SK-N-SH (cell line): ENCODE results near the gene OTOG. TPM values are rescaled to one million over a fixed set of nuclear protein-coding genes. Genes with fewer than 3 reads are reported as not detected.

ENCODE experiments used
- CTCF ChIA-PET: fragments of 300-600, 350-600 bp; formaldehyde crosslinking; extraction: SDS; loops from one replicate; lab custom pipeline; 2021; lab: Yijun Ruan, JAX
- POLR2A ChIA-PET: fragments of 350-600 bp; sonication (Branson Sonifier 250); formaldehyde crosslinking; extraction: SDS; loops from one replicate; lab custom pipeline; 2020; ENCODE audit warnings: antibody characterized with exemption, inconsistent platforms; lab: Yijun Ruan, JAX
- DNase-seq: peaks from one replicate; pipeline ENCODE4 v3.0.0; 2012
- H2AFZ ChIP-seq: fragments of 200-600 bp; sonication (generic); 2 replicates; pipeline ENCODE4 v1.8.1; 2016; ENCODE audit warnings: antibody characterized with exemption, mild to moderate bottlenecking, low read depth
- H3F3A ChIP-seq: fragments of 200-600 bp; sonication (generic); replicated peaks from 2 replicates; pipeline ENCODE3; 2016; ENCODE audit warnings: antibody characterized with exemption, mild to moderate bottlenecking; ENCODE audit not compliant: insufficient read depth
- H3K27ac ChIP-seq, 2 experiments: fragments of 200-500 bp in 1 of 2; fragments of 200-600 bp in 1 of 2; sonication (Bioruptor generic) in 1 of 2; sonication (generic), shearing (Covaris generic) in 1 of 2; 2 replicates each; pipeline versions ENCODE4 v1.5.1 to v1.6.1; 2014 to 2016; ENCODE audit warnings: low read depth in 2 of 2, inconsistent platforms in 1 of 2, low read length in 1 of 2, mild to moderate bottlenecking in 1 of 2, mixed read lengths in 1 of 2
- H3K27me3 ChIP-seq: fragments of 200-600 bp; sonication (generic), shearing (Covaris generic); 2 replicates; pipeline ENCODE4 v1.6.1; 2016; ENCODE audit warnings: mixed run types; ENCODE audit not compliant: insufficient read depth
- H3K36me3 ChIP-seq, 2 experiments: fragments of 200-500 bp in 1 of 2; fragments of 200-600 bp in 1 of 2; sonication (Bioruptor generic) in 1 of 2; sonication (generic) in 1 of 2; replicated peaks in 1 of 2; 2 replicates each; pipeline versions ENCODE3 to v1.5.1; 2014 to 2016; ENCODE audit warnings: low read length in 1 of 2, mild to moderate bottlenecking in 1 of 2; ENCODE audit not compliant: insufficient read depth in 2 of 2, control insufficient read depth in 1 of 2
- H3K4me1 ChIP-seq, 2 experiments: fragments of 200-500 bp in 1 of 2; fragments of 200-600 bp in 1 of 2; sonication (Bioruptor generic) in 1 of 2; sonication (generic), shearing (Covaris generic) in 1 of 2; 2 replicates each; pipeline versions ENCODE4 v1.5.1 to v1.6.1; 2014 to 2016; ENCODE audit warnings: low read depth in 1 of 2, low read length in 1 of 2, mixed run types in 1 of 2; ENCODE audit not compliant: insufficient read depth in 2 of 2, control insufficient read depth in 1 of 2
- H3K4me2 ChIP-seq: fragments of 200-600 bp; sonication (generic), shearing (Covaris generic); 2 replicates; pipeline ENCODE4 v1.6.1; 2017; ENCODE audit warnings: mixed run types
- H3K4me3 ChIP-seq, 2 experiments: fragments of 200-500 bp in 1 of 2; fragments of 200-600 bp in 1 of 2; sonication (Bioruptor generic) in 1 of 2; sonication (generic), shearing (Covaris generic) in 1 of 2; 2 replicates each; pipeline versions ENCODE4 v1.5.1 to v1.8.1; 2014 to 2016; ENCODE audit warnings: low read depth in 2 of 2, inconsistent platforms in 1 of 2, low read length in 1 of 2, mild to moderate bottlenecking in 1 of 2, mixed read lengths in 1 of 2, moderate library complexity in 1 of 2
- H3K79me2 ChIP-seq: fragments of 200-600 bp; sonication (generic); 2 replicates; pipeline ENCODE4 v1.8.1; 2017; ENCODE audit warnings: mild to moderate bottlenecking; ENCODE audit not compliant: insufficient read depth
- H3K9ac ChIP-seq: fragments of 200-600 bp; sonication (generic); 2 replicates; pipeline ENCODE4 v1.6.1; 2017; ENCODE audit warnings: mixed run types
- H3K9me2 ChIP-seq: fragments of 200-600 bp; sonication (generic); 2 replicates; pipeline ENCODE4 v1.6.1; 2017; ENCODE audit warnings: mixed run types
- H3K9me3 ChIP-seq: fragments of 200-600 bp; sonication (generic); 2 replicates; pipeline ENCODE4 v1.6.1; 2017; ENCODE audit warnings: mixed run types, mild to moderate bottlenecking, moderate library complexity
- H4K20me1 ChIP-seq: fragments of 200-600 bp; sonication (generic); 2 replicates; pipeline ENCODE4 v1.6.1; 2017; ENCODE audit warnings: mild to moderate bottlenecking, mixed run types; ENCODE audit not compliant: insufficient read depth
- ELF1 ChIP-seq: IDR thresholded peaks from 2 replicates; pipeline ENCODE4 v1.4.0; 2012
- EZH2phosphoT487 ChIP-seq: fragments of 200-600 bp; sonication (generic); IDR thresholded peaks from 2 replicates; pipeline ENCODE4 v1.6.1; 2017; ENCODE audit warnings: low read depth, mixed run types, mild to moderate bottlenecking, antibody characterized with exemption, moderate library complexity, borderline replicate concordance
- FOSL2 ChIP-seq: IDR thresholded peaks from 2 replicates; pipeline ENCODE4 v1.4.0; 2012; ENCODE audit warnings: low read depth, mild to moderate bottlenecking, moderate library complexity, borderline replicate concordance
- FOXM1 ChIP-seq: IDR thresholded peaks from 2 replicates; pipeline ENCODE4 v1.4.0; 2012; ENCODE audit warnings: low read depth, mild to moderate bottlenecking
- MAX ChIP-seq: IDR thresholded peaks from 2 replicates; pipeline ENCODE4 v1.4.0; 2012; ENCODE audit warnings: low read depth
- MEF2A ChIP-seq: IDR thresholded peaks from 2 replicates; pipeline ENCODE4 v1.4.0; 2012; ENCODE audit warnings: low read depth, borderline replicate concordance
- NFIC ChIP-seq: IDR thresholded peaks from 2 replicates; pipeline ENCODE4 v1.4.0; 2012; ENCODE audit warnings: borderline replicate concordance
- PBX3 ChIP-seq: IDR thresholded peaks from 2 replicates; pipeline ENCODE4; 2012
- RFX5 ChIP-seq: IDR thresholded peaks from 2 replicates; pipeline ENCODE4 v1.6.1; 2012; ENCODE audit warnings: mild to moderate bottlenecking, improper control_type of control experiment, low read length
- RXRA ChIP-seq: IDR thresholded peaks from 2 replicates; pipeline ENCODE4 v1.4.0; 2012; ENCODE audit warnings: low read depth, mild to moderate bottlenecking, borderline replicate concordance
- SMC3 ChIP-seq: IDR thresholded peaks from 2 replicates; pipeline ENCODE4 v1.6.1; 2012; ENCODE audit warnings: low read depth, low read length, improper control_type of control experiment
- TCF12 ChIP-seq: IDR thresholded peaks from 2 replicates; pipeline ENCODE4 v1.4.0; 2012
- TEAD4 ChIP-seq: IDR thresholded peaks from 2 replicates; pipeline ENCODE4 v1.4.0; 2012; ENCODE audit warnings: mild to moderate bottlenecking, borderline replicate concordance; ENCODE audit not compliant: insufficient read depth
- USF2 ChIP-seq: fragments of 150-350 bp; IDR thresholded peaks from 2 replicates; pipeline ENCODE4 v1.6.1; 2017; ENCODE audit warnings: antibody characterized with exemption, low read length, low read depth, borderline replicate concordance
- WGBS: methylation state at CpG from one replicate; pipeline ENCODE4 v1.1.6; 2017; ENCODE audit warnings: low lambda C conversion rate; 5-methylcytosine and 5-hydroxymethylcytosine counted together
- polyA plus RNA-seq, 3 experiments: library from polyadenylated mRNA; depleted of rRNA; stranded (reverse); fragments of >200 nt; gene quantifications; 2 replicates each; pipeline ENCODE4 v1.2.3, GENCODE V29; 2012
- TF ChIP-seq, protein P1 (sequence below): IDR thresholded peaks from 2 replicates; pipeline ENCODE4 v1.6.1; 2012; ENCODE audit warnings: mild to moderate bottlenecking, low read depth, low read length, moderate library complexity

OTOG gene
- polyA plus RNA-seq, 1 of the 3 experiments (the other 2 are of a cell fraction) = not detected

GRCh38 chr11:17604915-17605233, 57.8 kb downstream of the OTOG start:
- Histone ChIP-seq H3F3A (no peaks in the 10 kb centered on the region), H3K36me3 (no peaks in the 10 kb centered on the region), H3K4me1 (peaks cover 0 to 9% of the 10 kb centered on the region in 2 experiments; a peak in 1 of 4 replicates), H4K20me1 (no peaks in the 10 kb centered on the region), H3K4me2 (no peak overlapping the region), H3K27me3 (no peaks in the 10 kb centered on the region), H3K9ac (no peak overlapping the region), H3K4me3 (no peak overlapping the region), H2AFZ (no peak overlapping the region), H3K9me3 (no peaks in the 10 kb centered on the region), H3K79me2 (no peaks in the 10 kb centered on the region), H3K27ac (no peak overlapping the region), H3K9me2 (no peaks in the 10 kb centered on the region)
- POLR2A ChIA-PET = no interaction called here
- no peak for TF ChIP-seq FOXM1
- TF ChIP-seq NFIC = no peak
- TF ChIP-seq PBX3 = no peak
- no peak for TF ChIP-seq USF2
- no peak for TF ChIP-seq ELF1
- no peak for TF ChIP-seq EZH2phosphoT487
- TF ChIP-seq RXRA = no peak
- no peak for TF ChIP-seq RFX5
- TF ChIP-seq, protein P1, sequence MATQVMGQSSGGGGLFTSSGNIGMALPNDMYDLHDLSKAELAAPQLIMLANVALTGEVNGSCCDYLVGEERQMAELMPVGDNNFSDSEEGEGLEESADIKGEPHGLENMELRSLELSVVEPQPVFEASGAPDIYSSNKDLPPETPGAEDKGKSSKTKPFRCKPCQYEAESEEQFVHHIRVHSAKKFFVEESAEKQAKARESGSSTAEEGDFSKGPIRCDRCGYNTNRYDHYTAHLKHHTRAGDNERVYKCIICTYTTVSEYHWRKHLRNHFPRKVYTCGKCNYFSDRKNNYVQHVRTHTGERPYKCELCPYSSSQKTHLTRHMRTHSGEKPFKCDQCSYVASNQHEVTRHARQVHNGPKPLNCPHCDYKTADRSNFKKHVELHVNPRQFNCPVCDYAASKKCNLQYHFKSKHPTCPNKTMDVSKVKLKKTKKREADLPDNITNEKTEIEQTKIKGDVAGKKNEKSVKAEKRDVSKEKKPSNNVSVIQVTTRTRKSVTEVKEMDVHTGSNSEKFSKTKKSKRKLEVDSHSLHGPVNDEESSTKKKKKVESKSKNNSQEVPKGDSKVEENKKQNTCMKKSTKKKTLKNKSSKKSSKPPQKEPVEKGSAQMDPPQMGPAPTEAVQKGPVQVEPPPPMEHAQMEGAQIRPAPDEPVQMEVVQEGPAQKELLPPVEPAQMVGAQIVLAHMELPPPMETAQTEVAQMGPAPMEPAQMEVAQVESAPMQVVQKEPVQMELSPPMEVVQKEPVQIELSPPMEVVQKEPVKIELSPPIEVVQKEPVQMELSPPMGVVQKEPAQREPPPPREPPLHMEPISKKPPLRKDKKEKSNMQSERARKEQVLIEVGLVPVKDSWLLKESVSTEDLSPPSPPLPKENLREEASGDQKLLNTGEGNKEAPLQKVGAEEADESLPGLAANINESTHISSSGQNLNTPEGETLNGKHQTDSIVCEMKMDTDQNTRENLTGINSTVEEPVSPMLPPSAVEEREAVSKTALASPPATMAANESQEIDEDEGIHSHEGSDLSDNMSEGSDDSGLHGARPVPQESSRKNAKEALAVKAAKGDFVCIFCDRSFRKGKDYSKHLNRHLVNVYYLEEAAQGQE = no peak
- no peak for TF ChIP-seq TCF12
- no peak for TF ChIP-seq TEAD4
- no peak for TF ChIP-seq MAX
- TF ChIP-seq FOSL2 = no peak
- no peak for TF ChIP-seq SMC3
- no peak for TF ChIP-seq MEF2A
- WGBS = 50% methylated on average over 2 of the region's 6 CpGs
- CTCF ChIA-PET = interaction anchor here (1.2 to 17.0 kb wide), 6 partner anchors 11 to 375 kb away, joined by 3 to 271 read pairs (median 4); partner anchors contain the start of gene MYOD1
- DNase-seq = no peak
